CD4-positive, alpha-beta T cell treated with Interleukin-17A for 1 hour (primary cell): ENCODE measurements around the gene NKX6-2.
"Not testable (repeated sequence)": the region's sequence is repeated elsewhere in the genome, so short reads cannot be mapped to it uniquely, and the experiment has no call there.

Experiments
- DNase-seq: peaks from one replicate; pipeline ENCODE4 v3.0.0-alpha.2; 2020

NKX6-2 gene

DNA sequence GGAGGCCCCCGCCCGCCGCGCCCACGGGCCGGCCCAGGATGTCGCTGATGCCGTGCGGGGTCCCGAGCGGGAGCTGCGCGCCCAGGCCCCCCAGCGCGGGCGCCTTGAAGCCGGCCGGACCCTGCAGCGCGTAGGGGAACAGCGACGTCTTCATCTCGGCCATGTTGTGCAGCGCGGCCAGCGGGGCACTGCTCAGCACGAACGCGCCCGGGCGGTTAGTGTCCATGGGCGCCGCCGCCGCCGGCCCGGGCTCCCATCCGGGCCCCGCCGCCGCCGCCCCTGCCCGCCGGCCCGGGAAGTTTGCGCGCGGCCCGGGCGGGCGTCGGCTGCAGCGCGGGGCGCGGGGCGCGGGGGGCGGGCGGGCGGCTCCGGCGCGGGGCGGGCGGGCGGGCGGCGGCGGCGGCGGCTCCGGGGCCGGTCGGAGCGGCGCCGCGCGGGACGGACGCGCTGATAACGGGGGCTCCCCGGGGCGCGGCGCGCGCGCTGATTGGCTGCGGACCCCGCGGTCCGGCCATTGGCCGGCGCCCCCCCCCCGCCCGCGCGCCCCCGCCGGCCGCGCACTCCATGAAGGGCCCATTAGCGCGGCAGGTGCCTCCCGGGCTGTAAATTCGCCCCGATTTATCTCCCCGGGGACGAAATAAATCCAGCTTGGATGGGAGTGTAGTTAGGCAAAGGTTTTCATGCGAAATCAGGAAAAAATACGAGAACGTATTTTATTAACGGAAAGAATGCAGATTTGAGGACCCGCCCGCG is at the start of gene NKX6-2:
Gene NKX6-2 (minus strand): TSS at position 425 of the 753 bp plus-strand sequence. CDS start 199 bp downstream, at position 226.
- no peak for DNase-seq

DNA sequence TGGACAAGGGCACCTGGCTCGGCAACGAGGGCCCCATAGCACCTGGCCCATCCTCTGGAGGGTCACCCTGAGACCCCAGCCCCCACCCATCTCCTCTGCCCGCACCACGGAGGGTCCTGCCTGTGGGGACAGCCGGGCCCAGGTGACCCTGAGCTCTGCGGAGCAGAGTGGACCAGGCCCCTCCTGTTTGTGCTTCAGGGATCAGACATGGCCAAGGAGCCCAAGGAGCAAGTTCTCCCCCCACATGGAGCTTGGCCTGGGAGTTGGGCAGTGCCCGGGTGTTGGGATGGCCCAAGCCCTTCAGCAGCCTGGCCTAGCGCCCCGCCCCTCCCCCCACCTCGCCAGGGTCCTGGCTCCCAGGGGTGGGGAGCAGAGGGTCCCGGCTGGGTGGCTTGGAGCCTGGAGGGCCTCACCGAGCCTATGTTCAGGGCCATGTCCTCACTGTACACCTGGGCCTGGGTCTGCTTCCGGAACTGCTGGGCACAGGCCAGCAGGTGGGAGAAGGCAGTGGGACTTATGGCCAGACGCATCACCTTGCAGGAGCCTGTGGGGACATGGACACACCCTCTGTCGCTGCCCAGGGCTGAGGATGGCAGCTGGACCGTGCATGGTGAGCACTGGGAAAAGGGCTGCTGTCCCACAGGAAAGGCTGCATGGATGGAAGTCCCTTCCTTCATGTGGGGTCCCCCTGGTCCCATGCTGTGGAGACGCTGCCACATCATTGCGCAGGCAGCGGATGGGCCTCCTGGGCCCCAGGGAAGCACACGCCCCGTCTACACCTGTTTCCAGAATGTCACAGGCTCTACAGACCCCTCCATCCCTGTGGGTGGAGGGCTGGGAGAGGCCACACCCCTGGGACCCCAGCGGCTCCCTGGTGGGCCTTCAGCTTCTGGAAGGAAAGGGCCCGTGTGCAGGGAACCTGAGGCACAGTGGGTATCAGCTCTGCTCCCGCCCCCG is 49.2 kb upstream of the NKX6-2 start:
- DNase-seq, result no peak

GRCh38 chr10:132834311-132834761 is 48.4 kb upstream of the NKX6-2 start:
- DNase-seq, result no peak

GRCh38 chr10:132833421-132834111 is 47.6 kb upstream of the NKX6-2 start:
- no peak for DNase-seq

GRCh38 chr10:132832186-132832969 is 46.4 kb upstream of the NKX6-2 start:
- no peak for DNase-seq

- no peak for DNase-seq
These were observed 43.5 kb upstream of the NKX6-2 start for GRCh38 chr10:132829403-132829802.

GRCh38 chr10:132828681-132829080 is 42.7 kb upstream of the NKX6-2 start:
- no peak for DNase-seq

- DNase-seq, result no peak
These were observed 42.1 kb upstream of the NKX6-2 start for GRCh38 chr10:132827861-132828539.

DNA sequence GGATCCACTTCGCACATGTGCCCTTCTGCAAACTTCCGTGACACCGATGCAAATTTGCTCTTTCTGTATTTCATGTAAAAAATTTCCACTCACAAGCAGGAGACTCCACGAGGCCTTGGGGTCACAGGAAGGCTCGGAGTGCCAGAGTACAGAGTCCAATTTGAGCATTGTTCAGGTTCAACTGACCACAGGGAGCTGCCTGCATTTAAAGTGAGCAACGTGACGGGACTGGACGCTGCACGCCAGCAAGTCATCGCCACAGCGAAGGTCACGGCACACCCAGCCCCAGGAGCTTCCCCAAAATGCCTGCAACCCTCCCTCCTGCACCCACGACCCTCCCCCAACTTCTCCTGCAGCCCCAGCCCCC is 41.5 kb upstream of the NKX6-2 start:
- no peak for DNase-seq

GRCh38 chr10:132826524-132827422 is 40.8 kb upstream of the NKX6-2 start:
- no peak for DNase-seq

DNA sequence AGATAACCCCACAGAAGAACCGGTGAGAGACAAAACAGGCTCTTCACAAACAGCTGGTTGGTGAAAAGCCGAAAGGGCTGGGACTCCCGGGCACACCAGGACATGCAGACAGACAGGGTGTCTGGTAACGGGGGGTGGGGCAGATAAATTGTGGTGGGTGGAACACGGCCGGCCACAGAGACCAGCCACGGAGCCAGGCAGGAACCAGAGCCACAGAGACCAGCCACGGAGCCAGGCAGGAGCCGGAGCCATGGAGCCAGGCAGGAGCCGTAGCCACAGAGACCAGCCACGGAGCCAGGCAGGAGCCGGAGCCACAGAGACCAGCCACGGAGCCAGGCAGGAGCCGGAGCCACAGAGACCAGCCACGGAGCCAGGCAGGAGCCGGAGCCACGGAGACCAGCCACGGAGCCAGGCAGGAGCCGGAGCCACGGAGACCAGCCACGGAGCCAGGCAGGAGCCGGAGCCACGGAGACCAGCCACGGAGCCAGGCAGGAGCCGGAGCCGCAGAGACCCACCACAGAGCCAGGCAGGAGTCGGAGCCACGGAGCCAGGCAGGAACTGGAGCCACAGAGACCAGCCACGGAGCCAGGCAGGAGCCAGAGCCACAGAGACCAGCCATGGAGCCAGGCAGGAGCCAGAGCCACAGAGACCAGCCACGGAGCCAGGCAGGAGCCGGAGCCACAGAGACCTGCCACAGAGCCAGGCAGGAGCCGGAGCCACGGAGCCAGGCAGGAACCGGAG is 40.0 kb upstream of the NKX6-2 start:
- not testable (repeated sequence) for DNase-seq

DNA sequence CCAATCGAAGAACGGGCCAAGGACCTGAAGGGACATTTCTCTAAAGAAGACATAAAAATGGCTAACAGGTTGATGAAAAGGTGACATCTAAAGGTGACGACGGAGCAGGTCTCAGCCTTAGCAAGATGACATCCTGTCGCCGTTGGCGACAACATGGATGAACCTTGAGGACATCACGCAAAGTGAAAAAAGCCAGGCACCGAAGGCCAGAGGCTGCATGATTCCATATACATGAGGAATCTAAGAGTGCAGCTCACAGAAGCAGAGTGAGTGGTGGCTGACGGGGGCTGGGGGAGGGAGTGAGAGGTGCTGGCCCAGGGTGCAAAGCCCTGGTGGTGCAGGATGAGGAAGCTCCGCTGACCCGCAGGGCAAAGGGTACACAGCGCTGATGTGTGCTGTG is 34.1 kb upstream of the NKX6-2 start:
- no peak for DNase-seq

GRCh38 chr10:132817701-132818211 is 31.8 kb upstream of the NKX6-2 start:
- no peak for DNase-seq

- no peak for DNase-seq
These were observed 30.8 kb upstream of the NKX6-2 start for GRCh38 chr10:132816718-132817117.

- DNase-seq, result no peak
These were observed 29.4 kb upstream of the NKX6-2 start for GRCh38 chr10:132815168-132815857.

DNA sequence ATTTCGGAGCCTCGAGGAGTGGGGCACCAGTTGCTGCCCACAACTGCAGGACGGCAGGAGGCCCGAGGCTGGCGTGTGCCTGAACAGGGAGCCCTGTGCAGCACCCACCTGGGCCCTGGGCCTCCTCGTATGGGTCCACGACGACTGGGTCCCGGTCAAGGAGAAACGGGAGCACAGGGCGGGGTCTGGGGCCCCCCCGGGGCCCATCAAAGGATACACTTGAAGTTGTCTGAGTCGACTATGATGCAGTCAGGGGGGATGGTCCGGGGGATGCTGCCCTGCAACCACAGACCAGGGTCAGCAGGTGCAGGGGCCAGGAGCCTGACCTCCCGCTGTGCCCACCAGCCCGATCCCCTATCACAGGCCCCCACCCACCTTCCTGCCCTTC is 28.5 kb upstream of the NKX6-2 start:
- DNase-seq, result no peak

GRCh38 chr10:132813560-132814468 is 27.9 kb upstream of the NKX6-2 start:
- DNase-seq, result no peak

GRCh38 chr10:132813001-132813401 is 27.1 kb upstream of the NKX6-2 start:
- DNase-seq, result no peak
